ENCODE measurements around the gene TTC33.

GRCh38 chr5:40757400-40757799 lies 1.6 kb upstream of the TTC33 start:
- no peak for TF ChIP-seq CTCF (IDR thresholded peaks at IDR 0.05)
- no peak for TF ChIP-seq POLR2A (IDR thresholded peaks at IDR 0.05)
- TF ChIP-seq EP300 (IDR thresholded peaks at IDR 0.05) = no peak
- no peak for TF ChIP-seq POLR2AphosphoS5 (IDR thresholded peaks at IDR 0.05)

Data from suprapubic skin (tissue), 4 donors.